HL-60 (cell line): ENCODE data around the gene VASN.

Experiments
- DNase-seq, 2 experiments: peaks; one replicate each; pipeline ENCODE4 v3.0.0-alpha.2; 2010 to 2020; ENCODE audit warnings: low read depth in 1 of 2, low spot score in 1 of 2
- H3K27ac ChIP-seq: fragments of 250-450 bp; sonication (Bioruptor Pico); replicated peaks from 2 replicates; pipeline ENCODE4 v1.5.1; 2020; ENCODE audit warnings: mild to moderate bottlenecking, moderate library complexity
- H3K27me3 ChIP-seq: fragments of 250-450 bp; sonication (Bioruptor Pico); 2 replicates; pipeline ENCODE4 v1.5.1; 2021; ENCODE audit warnings: mild to moderate bottlenecking, moderate library complexity; ENCODE audit not compliant: insufficient read depth, poor library complexity, severe bottlenecking
- H3K4me3 ChIP-seq: replicated peaks from 2 replicates; pipeline ENCODE4 v1.5.1; 2011; ENCODE audit warnings: mild to moderate bottlenecking, control low read depth, low read length; ENCODE audit not compliant: insufficient read depth
- GABPA ChIP-seq: IDR thresholded peaks from 2 replicates; pipeline ENCODE4 v1.6.1; 2012; ENCODE audit warnings: low read depth
- POLR2AphosphoS5 ChIP-seq: IDR thresholded peaks from 2 replicates; pipeline ENCODE4 v1.6.1; 2012; ENCODE audit warnings: low read depth
- SPI1 ChIP-seq: IDR thresholded peaks from 2 replicates; pipeline ENCODE4 v1.6.1; 2012; ENCODE audit warnings: low read depth, mild to moderate bottlenecking, borderline replicate concordance
- TF ChIP-seq, protein P1 (sequence below): IDR thresholded peaks from 2 replicates; pipeline ENCODE4 v1.6.1; 2012; ENCODE audit warnings: low read depth; ENCODE audit not compliant: insufficient replicate concordance
- TF ChIP-seq, protein P2 (sequence below): IDR thresholded peaks from one replicate; pipeline ENCODE4 v1.5.1; 2011; ENCODE audit warnings: low read length, control low read depth, inconsistent platforms; ENCODE audit not compliant: insufficient read depth

The VASN gene

DNA sequence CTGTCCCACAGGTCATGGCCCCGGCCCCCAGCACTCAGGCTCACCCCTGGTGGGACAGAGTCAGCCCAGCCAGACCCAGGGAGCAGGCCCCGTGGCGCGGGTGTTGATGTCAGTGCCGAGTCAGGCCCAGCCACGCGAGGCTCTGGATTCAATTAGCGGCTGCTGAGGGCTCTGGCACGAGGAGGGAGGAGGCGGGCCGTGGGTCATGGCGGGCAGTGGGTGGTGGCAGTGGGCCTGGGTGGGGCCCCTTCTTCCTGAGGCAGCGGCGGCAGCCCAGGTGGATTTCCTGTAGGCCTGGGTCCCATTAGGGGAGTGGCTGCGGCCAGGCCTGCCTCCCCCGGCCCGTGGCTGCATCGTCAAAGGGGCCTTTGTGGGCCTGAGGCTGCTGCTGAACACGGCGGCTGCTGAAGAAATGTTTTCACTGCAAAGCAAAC is 12.9 kb downstream of the VASN start:
- Histone ChIP-seq H3K4me3 (no peak overlapping the region), H3K27me3 (no peaks in the 10 kb centered on the region), H3K27ac (no peak overlapping the region)
- DNase-seq: no peak
- TF ChIP-seq SPI1 (no peak), GABPA (no peak), POLR2AphosphoS5 (no peak)
- TF ChIP-seq, protein P1, sequence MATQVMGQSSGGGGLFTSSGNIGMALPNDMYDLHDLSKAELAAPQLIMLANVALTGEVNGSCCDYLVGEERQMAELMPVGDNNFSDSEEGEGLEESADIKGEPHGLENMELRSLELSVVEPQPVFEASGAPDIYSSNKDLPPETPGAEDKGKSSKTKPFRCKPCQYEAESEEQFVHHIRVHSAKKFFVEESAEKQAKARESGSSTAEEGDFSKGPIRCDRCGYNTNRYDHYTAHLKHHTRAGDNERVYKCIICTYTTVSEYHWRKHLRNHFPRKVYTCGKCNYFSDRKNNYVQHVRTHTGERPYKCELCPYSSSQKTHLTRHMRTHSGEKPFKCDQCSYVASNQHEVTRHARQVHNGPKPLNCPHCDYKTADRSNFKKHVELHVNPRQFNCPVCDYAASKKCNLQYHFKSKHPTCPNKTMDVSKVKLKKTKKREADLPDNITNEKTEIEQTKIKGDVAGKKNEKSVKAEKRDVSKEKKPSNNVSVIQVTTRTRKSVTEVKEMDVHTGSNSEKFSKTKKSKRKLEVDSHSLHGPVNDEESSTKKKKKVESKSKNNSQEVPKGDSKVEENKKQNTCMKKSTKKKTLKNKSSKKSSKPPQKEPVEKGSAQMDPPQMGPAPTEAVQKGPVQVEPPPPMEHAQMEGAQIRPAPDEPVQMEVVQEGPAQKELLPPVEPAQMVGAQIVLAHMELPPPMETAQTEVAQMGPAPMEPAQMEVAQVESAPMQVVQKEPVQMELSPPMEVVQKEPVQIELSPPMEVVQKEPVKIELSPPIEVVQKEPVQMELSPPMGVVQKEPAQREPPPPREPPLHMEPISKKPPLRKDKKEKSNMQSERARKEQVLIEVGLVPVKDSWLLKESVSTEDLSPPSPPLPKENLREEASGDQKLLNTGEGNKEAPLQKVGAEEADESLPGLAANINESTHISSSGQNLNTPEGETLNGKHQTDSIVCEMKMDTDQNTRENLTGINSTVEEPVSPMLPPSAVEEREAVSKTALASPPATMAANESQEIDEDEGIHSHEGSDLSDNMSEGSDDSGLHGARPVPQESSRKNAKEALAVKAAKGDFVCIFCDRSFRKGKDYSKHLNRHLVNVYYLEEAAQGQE: no peak
- TF ChIP-seq, protein P2, sequence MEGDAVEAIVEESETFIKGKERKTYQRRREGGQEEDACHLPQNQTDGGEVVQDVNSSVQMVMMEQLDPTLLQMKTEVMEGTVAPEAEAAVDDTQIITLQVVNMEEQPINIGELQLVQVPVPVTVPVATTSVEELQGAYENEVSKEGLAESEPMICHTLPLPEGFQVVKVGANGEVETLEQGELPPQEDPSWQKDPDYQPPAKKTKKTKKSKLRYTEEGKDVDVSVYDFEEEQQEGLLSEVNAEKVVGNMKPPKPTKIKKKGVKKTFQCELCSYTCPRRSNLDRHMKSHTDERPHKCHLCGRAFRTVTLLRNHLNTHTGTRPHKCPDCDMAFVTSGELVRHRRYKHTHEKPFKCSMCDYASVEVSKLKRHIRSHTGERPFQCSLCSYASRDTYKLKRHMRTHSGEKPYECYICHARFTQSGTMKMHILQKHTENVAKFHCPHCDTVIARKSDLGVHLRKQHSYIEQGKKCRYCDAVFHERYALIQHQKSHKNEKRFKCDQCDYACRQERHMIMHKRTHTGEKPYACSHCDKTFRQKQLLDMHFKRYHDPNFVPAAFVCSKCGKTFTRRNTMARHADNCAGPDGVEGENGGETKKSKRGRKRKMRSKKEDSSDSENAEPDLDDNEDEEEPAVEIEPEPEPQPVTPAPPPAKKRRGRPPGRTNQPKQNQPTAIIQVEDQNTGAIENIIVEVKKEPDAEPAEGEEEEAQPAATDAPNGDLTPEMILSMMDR: no peak

DNA sequence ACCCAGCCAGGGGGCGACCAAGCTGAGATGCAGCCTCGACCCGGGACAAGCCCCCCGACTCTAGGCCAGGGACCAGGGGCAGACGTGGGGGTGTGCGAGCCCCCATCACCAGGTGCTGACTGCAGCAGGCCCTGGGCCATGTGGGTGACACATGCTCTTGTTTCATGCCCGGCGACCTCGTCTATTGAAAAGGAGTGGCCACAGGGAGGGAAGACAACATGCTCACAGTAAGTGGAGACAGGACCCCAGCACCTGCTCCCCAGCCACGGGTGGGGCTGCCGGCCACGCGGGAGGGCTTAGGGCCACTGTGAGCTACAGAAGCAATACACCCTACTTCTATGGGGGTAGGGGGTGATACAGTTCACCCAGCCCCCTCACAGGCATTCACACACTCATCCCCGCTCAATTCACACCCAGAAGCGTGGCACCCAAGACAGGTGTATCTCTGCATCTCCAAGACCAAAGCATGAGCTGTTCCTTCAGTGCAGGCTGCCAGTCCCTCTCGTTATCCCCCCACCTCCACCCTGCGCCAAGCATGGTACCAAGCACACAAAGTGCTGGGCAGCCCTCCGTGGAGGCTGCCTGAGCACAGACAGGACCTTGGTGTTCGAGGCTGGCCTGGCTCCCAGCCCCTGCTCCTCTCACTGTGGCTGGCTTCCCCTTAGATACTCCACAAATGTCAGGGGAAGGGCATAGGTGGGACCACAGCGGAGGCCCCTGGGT is 13.6 kb downstream of the VASN start:
- no peak for TF ChIP-seq GABPA
- no peak for TF ChIP-seq POLR2AphosphoS5
- TF ChIP-seq, protein P2: no peak
- TF ChIP-seq, protein P1: no peak
- no peak for TF ChIP-seq SPI1
- Histone ChIP-seq H3K27ac (no peak overlapping the region), H3K27me3 (no peaks in the 10 kb centered on the region), H3K4me3 (no peak overlapping the region)
- no peak for DNase-seq

DNA sequence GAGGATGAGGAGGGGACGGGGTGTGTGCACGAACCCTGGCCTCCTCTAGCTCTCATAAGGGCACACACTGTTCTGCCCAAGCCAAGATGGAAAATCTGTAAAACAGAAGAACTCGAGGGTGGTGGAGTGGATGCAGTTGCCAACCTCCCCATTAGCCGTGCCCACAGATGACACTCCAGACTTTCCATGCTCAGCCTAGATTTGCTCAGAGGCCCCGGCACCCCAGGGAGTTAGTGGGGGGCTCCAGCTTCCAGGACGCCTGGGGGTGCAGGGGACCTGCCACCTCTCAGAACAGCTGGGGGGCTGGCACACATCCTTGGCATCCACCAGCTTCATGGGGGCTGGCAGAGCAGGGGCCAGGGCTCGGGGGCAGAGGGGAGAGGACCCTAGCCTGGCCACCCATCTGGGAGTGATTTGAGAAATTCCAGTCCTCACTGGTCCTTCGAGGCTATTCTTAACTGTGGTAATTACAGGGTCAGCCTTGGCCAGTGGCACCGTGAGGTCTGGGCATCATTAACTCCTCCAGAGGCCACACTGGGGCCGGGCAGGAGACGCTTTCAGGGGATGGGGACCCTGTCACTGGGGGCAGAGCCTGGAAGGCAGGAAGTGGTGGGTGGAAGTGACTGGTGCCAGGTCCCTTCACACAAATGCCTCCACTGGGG is 14.3 kb downstream of the VASN start:
- TF ChIP-seq POLR2AphosphoS5: no peak
- TF ChIP-seq, protein P2: no peak
- TF ChIP-seq, protein P1: no peak
- TF ChIP-seq GABPA: no peak
- no peak for TF ChIP-seq SPI1
- Histone ChIP-seq H3K27ac (no peak overlapping the region), H3K27me3 (no peaks in the 10 kb centered on the region), H3K4me3 (no peak overlapping the region)
- DNase-seq: no peak
